ENCODE measurements around the gene MTREX.

DNA sequence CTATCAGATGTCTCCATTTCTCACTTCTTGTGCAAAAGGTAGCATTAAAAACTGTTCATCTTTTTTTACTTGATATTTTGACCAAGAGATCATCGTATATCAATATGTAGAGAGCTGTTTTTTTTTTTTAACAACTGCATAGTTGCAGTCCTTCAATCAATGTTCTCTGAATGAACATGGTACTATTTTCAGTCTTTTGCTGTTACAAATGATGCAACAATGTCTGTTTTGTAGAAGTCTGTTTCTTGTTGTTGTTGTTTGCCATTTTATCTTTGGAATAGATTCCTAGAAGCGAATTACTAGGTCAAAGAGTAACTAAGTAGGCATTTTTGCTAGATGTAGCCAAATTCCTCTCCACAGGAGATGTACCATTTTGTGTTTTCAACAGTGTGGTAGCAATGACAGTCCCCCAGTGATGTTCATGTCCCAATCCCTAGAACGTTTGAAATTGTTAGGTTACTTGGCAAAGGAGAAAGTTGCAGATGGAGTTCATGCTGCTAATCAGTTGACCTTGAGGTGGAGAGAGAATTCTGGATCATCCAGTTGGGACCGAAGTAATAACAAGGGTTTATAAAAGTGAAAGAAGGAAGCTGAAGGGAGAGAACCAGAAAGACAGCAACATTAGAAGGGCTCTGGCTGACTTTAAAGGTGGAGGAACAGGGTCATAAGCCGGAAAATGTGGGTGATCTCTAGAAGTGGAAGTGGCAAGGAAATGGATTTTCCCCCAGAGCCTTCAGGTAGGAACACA, 6.3 kb downstream of the MTREX start:
- TF ChIP-seq POLR2A (IDR thresholded peaks at IDR 0.05; ENCODE audit: low read depth, low read length) = no peak
- no peak for TF ChIP-seq SIX5 (IDR thresholded peaks at IDR 0.05; ENCODE audit: low read depth, low read length, severe bottlenecking)
- TF ChIP-seq RAD21 (IDR thresholded peaks at IDR 0.05; ENCODE audit: insufficient read depth, low read depth, low read length) = no peak
- no peak for TF ChIP-seq CHD2 (IDR thresholded peaks at IDR 0.05; ENCODE audit: borderline replicate concordance, low read depth, low read length)
- no peak for TF ChIP-seq TAF1 (IDR thresholded peaks at IDR 0.05; ENCODE audit: borderline replicate concordance, low read depth, low read length)
- TF ChIP-seq JUND (IDR thresholded peaks at IDR 0.05; ENCODE audit: low read depth, low read length) = no peak
- TF ChIP-seq SRF (IDR thresholded peaks at IDR 0.05; ENCODE audit: low read depth in 2 of 2, low read length in 2 of 2) = no peak
- no peak for TF ChIP-seq WRNIP1 (IDR thresholded peaks at IDR 0.05; ENCODE audit: borderline replicate concordance, low read depth, low read length)
- TF ChIP-seq CEBPB (IDR thresholded peaks at IDR 0.05; ENCODE audit: borderline replicate concordance in 1 of 2, low read depth in 2 of 2, low read length in 2 of 2) = no peak
- TF ChIP-seq, protein P1, sequence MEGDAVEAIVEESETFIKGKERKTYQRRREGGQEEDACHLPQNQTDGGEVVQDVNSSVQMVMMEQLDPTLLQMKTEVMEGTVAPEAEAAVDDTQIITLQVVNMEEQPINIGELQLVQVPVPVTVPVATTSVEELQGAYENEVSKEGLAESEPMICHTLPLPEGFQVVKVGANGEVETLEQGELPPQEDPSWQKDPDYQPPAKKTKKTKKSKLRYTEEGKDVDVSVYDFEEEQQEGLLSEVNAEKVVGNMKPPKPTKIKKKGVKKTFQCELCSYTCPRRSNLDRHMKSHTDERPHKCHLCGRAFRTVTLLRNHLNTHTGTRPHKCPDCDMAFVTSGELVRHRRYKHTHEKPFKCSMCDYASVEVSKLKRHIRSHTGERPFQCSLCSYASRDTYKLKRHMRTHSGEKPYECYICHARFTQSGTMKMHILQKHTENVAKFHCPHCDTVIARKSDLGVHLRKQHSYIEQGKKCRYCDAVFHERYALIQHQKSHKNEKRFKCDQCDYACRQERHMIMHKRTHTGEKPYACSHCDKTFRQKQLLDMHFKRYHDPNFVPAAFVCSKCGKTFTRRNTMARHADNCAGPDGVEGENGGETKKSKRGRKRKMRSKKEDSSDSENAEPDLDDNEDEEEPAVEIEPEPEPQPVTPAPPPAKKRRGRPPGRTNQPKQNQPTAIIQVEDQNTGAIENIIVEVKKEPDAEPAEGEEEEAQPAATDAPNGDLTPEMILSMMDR (IDR thresholded peaks at IDR 0.05 in 2 of 3, conservative IDR thresholded peaks at IDR 0.05 in 1 of 3; ENCODE audit: control insufficient read depth in 2 of 3, extremely low read depth in 1 of 3, insufficient read depth in 1 of 3, low read depth in 3 of 3, low read length in 3 of 3) = no peak
- TF ChIP-seq ZNF207 (IDR thresholded peaks at IDR 0.05; ENCODE audit: borderline replicate concordance) = no peak
- no peak for TF ChIP-seq POLR2AphosphoS5 (IDR thresholded peaks at IDR 0.05; ENCODE audit: low read length)
